ENCODE measurements around the gene KLF9.

- no peak for TF ChIP-seq EZH2phosphoT487 (IDR thresholded peaks at IDR 0.05; ENCODE audit: low read depth)
- TF ChIP-seq CTCF (IDR thresholded peaks at IDR 0.05; ENCODE audit: low read depth, low read length), result no peak
These were observed 36.3 kb upstream of the KLF9 start for GRCh38 chr9:70450738-70451137.

Measured in OCI-LY3 (cell line).